HepG2 (cell line): ENCODE data around the gene EFNA2. TPM values are rescaled to one million over a fixed set of nuclear protein-coding genes. Genes with fewer than 3 reads are reported as not detected.
A peak's percentile ranks its signal among the peaks of the same experiment; 100 is the strongest.

ENCODE experiments used
- AGO2 ChIP-seq: fragments of 200-400 bp; formaldehyde crosslinking; optimal IDR thresholded peaks from 2 replicates; pipeline ENCODE3; 2017; ENCODE audit warnings: mild to moderate bottlenecking, low read depth, low read length, moderate library complexity
- ARHGAP35 ChIP-seq: sonication (generic); formaldehyde crosslinking; IDR thresholded peaks from 2 replicates; pipeline ENCODE4 v1.9.0; 2022; ENCODE audit warnings: mild to moderate bottlenecking, inconsistent platforms, moderate library complexity, missing genetic modification reagents, borderline replicate concordance
- ESRRA ChIP-seq: sonication (generic); formaldehyde crosslinking; IDR thresholded peaks from 2 replicates; pipeline ENCODE4 v1.5.1; 2020; ENCODE audit warnings: mild to moderate bottlenecking, low read depth, missing genetic modification reagents
- HNRNPLL ChIP-seq: fragments of 200-400 bp; formaldehyde crosslinking; IDR thresholded peaks from 2 replicates; pipeline ENCODE4 v1.6.1; 2017; ENCODE audit warnings: mild to moderate bottlenecking, low read depth, low read length; ENCODE audit not compliant: poor library complexity, severe bottlenecking
- ISL2 ChIP-seq: sonication (generic); formaldehyde crosslinking; IDR thresholded peaks from 2 replicates; pipeline ENCODE4 v1.5.0; 2020; ENCODE audit warnings: missing genetic modification reagents
- KLF16 ChIP-seq, 2 experiments: sonication (generic) in 1 of 2; formaldehyde crosslinking in 1 of 2; IDR thresholded peaks; 2 replicates each; pipeline versions ENCODE4 v1.6.1 to v1.8.0; 2016 to 2023; ENCODE audit warnings: missing genetic modification reagents in 2 of 2, missing compliant biosample characterization in 1 of 2
- NRL ChIP-seq: sonication (generic); formaldehyde crosslinking; IDR thresholded peaks from 2 replicates; pipeline ENCODE4 v1.5.0; 2020; ENCODE audit warnings: missing genetic modification reagents, mild to moderate bottlenecking, moderate library complexity, borderline replicate concordance
- TARDBP ChIP-seq: sonication (generic); formaldehyde crosslinking; IDR thresholded peaks from 2 replicates; pipeline ENCODE4 v1.8.0; 2022; ENCODE audit warnings: mild to moderate bottlenecking, missing genetic modification reagents
- ZBTB20 ChIP-seq: sonication (generic); formaldehyde crosslinking; IDR thresholded peaks from 2 replicates; pipeline ENCODE4 v1.8.1; 2023; ENCODE audit warnings: missing genetic modification reagents, low read depth, mild to moderate bottlenecking, borderline replicate concordance
- ZNF234 ChIP-seq: sonication (generic); formaldehyde crosslinking; conservative IDR thresholded peaks from 2 replicates; pipeline ENCODE4 v1.5.1; 2020; ENCODE audit warnings: mild to moderate bottlenecking, missing genetic modification reagents
- ZNF446 ChIP-seq: sonication (generic); formaldehyde crosslinking; IDR thresholded peaks from 2 replicates; pipeline ENCODE4 v1.5.0; 2020; ENCODE audit warnings: mild to moderate bottlenecking, missing genetic modification reagents
- ZNF547 ChIP-seq: sonication (generic); formaldehyde crosslinking; IDR thresholded peaks from 2 replicates; pipeline ENCODE4 v1.5.1; 2020; ENCODE audit warnings: mild to moderate bottlenecking, missing genetic modification reagents
- ZNF558 ChIP-seq: sonication (generic); formaldehyde crosslinking; IDR thresholded peaks from 2 replicates; pipeline ENCODE4 v1.9.0; 2022; ENCODE audit warnings: mild to moderate bottlenecking, missing genetic modification reagents, borderline replicate concordance
- ZNF772 ChIP-seq: sonication (generic); formaldehyde crosslinking; IDR thresholded peaks from 2 replicates; pipeline ENCODE4 v1.5.0; 2020; ENCODE audit warnings: mild to moderate bottlenecking, missing genetic modification reagents
- polyA plus RNA-seq, 8 experiments: library from polyadenylated mRNA; depleted of rRNA in 3 of 8; stranded (reverse) in 7 of 8; unstranded in 1 of 8; fragments of >200 nt; fragmentation: Illumina TruSeq in 4 of 8; extraction: Trizol in 4 of 8; gene quantifications; 2 replicates each; pipeline versions ENCODE4 v1.2.1 to v1.2.3, GENCODE V29; 2011 to 2016; ENCODE audit warnings: low read depth in 4 of 8, missing spikeins in 1 of 8, mixed read lengths in 1 of 8; ENCODE audit not compliant: insufficient read depth in 1 of 8
- total RNA-seq, 5 experiments: library from RNA; depleted of rRNA; stranded (reverse); fragments of >200 nt; fragmentation: Illumina TruSeq; extraction: Trizol; gene quantifications; 2 replicates each; pipeline ENCODE4 v1.2.3, GENCODE V29; 2016; ENCODE audit warnings: low read depth in 1 of 5
- TF ChIP-seq, protein P1 (sequence below): sonication (generic); IDR thresholded peaks from 2 replicates; pipeline ENCODE4 v1.6.1; 2016; ENCODE audit warnings: low read depth, borderline replicate concordance
- TF ChIP-seq, protein P2 (sequence below): sonication (generic); formaldehyde crosslinking; IDR thresholded peaks from 2 replicates; pipeline ENCODE4 v1.4.0; 2020; ENCODE audit warnings: mild to moderate bottlenecking, missing genetic modification reagents
- TF ChIP-seq, protein P3 (sequence below): IDR thresholded peaks from 2 replicates; pipeline ENCODE4 v1.6.1; 2016; ENCODE audit warnings: missing biosample characterization, missing genetic modification reagents, low read depth
- TF ChIP-seq, protein P4 (sequence below): sonication (generic); formaldehyde crosslinking; IDR thresholded peaks from 2 replicates; pipeline ENCODE4 v1.5.1; 2020; ENCODE audit warnings: mild to moderate bottlenecking, moderate library complexity, missing genetic modification reagents
- TF ChIP-seq, protein P5 (sequence below): sonication (generic); formaldehyde crosslinking; IDR thresholded peaks from 2 replicates; pipeline ENCODE4 v1.5.1; 2020; ENCODE audit warnings: mild to moderate bottlenecking, missing genetic modification reagents, moderate library complexity

The EFNA2 gene
- total and polyA plus RNA-seq, 2 of the 13 experiments (the other 11 are each of a cell fraction or from before 2014, with no cell fraction given): 6.0 to 9.9 TPM

DNA sequence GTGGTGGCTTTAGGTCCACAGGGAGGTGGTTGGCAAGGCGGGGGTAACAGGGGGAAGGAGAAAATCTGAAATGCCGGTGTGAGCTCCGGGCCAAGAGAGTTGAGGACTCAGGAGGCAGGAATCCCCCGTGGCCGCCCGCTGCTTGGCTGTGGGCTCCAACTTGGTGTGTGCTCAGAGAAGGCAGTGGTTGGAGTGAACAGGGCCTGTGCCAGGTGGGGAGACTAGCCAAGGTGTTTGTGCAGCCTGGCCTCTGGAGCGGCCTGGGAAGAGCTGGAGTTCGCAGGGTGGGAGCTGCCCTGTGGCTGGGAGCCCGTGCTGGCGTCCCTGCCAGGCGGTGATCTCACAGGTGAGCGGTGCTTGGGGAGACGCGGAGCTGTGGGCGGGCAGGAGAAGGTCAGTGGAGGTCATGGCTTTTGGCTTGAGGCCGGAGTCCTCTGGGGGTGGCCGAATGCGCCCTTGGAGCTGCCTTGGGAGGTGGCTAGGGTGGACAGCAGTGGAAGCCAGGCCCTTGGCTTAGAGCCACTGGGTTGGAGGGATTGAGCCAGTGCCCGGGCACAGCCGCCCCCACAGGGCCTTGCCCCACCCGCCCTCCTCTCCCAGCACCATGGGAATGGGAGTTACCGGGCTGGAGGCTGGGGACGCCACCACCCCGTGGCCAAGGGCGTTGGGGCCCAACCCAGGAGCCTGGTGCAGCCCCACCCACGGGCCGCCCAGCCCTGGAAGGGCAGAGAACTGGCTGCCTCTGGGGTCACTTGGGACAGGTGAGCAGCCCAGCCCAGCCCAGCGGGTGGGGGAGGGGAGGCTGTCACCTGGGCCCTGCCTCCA, 23.7 kb upstream of the EFNA2 start (continued):
- TF ChIP-seq ZNF547 (CRISPR knock-in tag) (0 out of 2 replicates have a peak, but pooled peaks have one; percentile 48), ZNF772 (CRISPR knock-in tag) (0 out of 2 replicates have a peak, but pooled peaks have one; percentile 16), ZBTB20 (CRISPR knock-in tag) (0 out of 2 replicates have a peak, but pooled peaks have one; percentile 15), TARDBP (no peak), ZNF446 (CRISPR knock-in tag) (0 out of 2 replicates have a peak, but pooled peaks have one; percentile 32), ARHGAP35 (0 out of 2 replicates have a peak, but pooled peaks have one; percentile 35), HNRNPLL (peak; percentile 19), AGO2 (peak; percentile 67), ZNF234 (no peak), ISL2 (CRISPR knock-in tag) (peak; percentile 9; the same call in 1 of the 2 replicates), KLF16 (CRISPR knock-in tag; IDR thresholded peaks at IDR 0.05) (peak in 1 of 2 experiments; percentile 50; a peak in 1 of 4 replicates), ZNF558 (CRISPR knock-in tag) (0 out of 2 replicates have a peak, but pooled peaks have one; percentile 21), NRL (CRISPR knock-in tag) (peak; percentile 11; the same call in 1 of the 2 replicates), ESRRA (CRISPR knock-in tag) (peak; percentile 85; the same call in 1 of the 2 replicates)
- TF ChIP-seq, protein P1, sequence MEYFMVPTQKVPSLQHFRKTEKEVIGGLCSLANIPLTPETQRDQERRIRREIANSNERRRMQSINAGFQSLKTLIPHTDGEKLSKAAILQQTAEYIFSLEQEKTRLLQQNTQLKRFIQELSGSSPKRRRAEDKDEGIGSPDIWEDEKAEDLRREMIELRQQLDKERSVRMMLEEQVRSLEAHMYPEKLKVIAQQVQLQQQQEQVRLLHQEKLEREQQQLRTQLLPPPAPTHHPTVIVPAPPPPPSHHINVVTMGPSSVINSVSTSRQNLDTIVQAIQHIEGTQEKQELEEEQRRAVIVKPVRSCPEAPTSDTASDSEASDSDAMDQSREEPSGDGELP: peak; percentile 54; the same call in 1 of the 2 replicates
- TF ChIP-seq, protein P2, sequence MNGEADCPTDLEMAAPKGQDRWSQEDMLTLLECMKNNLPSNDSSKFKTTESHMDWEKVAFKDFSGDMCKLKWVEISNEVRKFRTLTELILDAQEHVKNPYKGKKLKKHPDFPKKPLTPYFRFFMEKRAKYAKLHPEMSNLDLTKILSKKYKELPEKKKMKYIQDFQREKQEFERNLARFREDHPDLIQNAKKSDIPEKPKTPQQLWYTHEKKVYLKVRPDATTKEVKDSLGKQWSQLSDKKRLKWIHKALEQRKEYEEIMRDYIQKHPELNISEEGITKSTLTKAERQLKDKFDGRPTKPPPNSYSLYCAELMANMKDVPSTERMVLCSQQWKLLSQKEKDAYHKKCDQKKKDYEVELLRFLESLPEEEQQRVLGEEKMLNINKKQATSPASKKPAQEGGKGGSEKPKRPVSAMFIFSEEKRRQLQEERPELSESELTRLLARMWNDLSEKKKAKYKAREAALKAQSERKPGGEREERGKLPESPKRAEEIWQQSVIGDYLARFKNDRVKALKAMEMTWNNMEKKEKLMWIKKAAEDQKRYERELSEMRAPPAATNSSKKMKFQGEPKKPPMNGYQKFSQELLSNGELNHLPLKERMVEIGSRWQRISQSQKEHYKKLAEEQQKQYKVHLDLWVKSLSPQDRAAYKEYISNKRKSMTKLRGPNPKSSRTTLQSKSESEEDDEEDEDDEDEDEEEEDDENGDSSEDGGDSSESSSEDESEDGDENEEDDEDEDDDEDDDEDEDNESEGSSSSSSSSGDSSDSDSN: peak; percentile 65; the same call in 1 of the 2 replicates
- TF ChIP-seq, protein P3, sequence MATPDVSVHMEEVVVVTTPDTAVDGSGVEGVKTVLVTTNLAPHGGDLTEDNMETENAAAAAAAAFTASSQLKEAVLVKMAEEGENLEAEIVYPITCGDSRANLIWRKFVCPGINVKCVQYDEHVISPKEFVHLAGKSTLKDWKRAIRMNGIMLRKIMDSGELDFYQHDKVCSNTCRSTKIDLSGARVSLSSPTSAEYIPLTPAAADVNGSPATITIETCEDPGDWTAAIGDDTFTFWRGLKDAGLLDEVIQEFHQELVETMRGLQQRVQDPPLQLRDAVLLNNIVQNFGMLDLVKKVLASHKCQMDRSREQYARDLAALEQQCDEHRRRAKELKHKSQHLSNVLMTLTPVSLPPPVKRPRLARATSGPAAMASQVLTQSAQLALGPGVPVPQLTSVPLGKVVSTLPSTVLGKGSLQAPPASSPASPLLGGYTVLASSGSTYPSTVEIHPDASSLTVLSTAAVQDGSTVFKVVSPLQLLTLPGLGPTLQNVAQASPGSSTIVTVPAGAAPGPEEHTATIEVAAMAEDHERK (CRISPR knock-in tag): no peak
- TF ChIP-seq, protein P4, sequence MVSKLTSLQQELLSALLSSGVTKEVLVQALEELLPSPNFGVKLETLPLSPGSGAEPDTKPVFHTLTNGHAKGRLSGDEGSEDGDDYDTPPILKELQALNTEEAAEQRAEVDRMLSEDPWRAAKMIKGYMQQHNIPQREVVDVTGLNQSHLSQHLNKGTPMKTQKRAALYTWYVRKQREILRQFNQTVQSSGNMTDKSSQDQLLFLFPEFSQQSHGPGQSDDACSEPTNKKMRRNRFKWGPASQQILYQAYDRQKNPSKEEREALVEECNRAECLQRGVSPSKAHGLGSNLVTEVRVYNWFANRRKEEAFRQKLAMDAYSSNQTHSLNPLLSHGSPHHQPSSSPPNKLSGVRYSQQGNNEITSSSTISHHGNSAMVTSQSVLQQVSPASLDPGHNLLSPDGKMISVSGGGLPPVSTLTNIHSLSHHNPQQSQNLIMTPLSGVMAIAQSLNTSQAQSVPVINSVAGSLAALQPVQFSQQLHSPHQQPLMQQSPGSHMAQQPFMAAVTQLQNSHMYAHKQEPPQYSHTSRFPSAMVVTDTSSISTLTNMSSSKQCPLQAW: 0 out of 2 replicates have a peak, but pooled peaks have one; percentile 29
- TF ChIP-seq, protein P5, sequence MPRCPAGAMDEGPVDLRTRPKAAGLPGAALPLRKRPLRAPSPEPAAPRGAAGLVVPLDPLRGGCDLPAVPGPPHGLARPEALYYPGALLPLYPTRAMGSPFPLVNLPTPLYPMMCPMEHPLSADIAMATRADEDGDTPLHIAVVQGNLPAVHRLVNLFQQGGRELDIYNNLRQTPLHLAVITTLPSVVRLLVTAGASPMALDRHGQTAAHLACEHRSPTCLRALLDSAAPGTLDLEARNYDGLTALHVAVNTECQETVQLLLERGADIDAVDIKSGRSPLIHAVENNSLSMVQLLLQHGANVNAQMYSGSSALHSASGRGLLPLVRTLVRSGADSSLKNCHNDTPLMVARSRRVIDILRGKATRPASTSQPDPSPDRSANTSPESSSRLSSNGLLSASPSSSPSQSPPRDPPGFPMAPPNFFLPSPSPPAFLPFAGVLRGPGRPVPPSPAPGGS: 0 out of 2 replicates have a peak, but pooled peaks have one; percentile 35
